Fibroblast of peridontal ligament (primary cell): ENCODE data around the gene GLIS1.
"Not testable (repeated sequence)": the region's sequence is repeated elsewhere in the genome, so short reads cannot be mapped to it uniquely, and the experiment has no call there.

Source experiments
- DNase-seq: peaks from one replicate; pipeline ENCODE4 v3.0.0-alpha.2; 2010; ENCODE audit errors: extremely low read depth

The GLIS1 gene

DNA sequence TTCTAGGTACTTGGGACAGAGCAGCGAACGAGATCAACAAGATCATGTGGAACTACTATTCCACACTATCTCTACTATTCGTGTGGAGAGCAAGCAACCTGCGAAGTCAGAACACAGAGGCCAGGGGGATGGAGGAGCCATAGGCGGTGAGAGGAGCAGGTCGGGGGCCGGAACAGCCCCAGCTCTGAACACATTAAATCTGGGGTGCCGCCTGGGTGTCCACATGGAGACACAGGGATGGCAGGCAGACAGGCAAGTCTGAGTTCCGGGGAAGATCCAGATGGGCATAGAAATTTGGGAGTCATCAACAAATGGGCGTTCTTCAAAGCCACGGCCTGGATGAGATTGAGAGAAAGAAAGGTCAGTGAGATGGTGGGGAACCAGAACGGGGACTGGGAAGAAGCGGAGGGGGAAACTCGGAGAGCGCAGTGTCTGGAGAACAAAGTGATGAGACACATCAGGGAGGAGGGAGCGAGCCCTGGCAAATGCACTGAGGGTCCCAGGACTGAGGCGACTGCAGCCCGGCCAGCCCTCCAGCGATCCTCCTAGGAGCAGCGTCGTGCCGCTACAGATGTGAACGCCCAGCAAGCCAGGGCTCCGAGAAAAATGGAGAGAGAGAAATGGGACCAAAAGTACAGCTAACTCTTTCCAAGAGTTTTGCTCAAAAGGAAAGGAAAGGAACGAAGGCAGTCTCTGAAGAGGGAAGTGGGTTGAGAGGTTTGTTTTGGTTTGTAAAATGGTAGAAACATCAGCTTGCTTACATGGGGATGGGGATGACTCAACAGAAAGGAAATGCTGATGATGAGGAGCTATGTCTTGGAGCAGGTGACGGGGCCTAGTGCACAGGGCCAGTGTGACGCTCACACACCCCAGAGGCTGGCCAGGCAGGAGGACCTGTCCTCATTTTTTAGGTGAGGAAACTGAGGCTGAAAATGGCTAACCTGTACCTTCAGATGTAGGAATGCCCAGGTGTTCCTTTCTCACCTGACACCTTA, 84.5 kb downstream of the GLIS1 start:
- peak; percentile 64 for DNase-seq

GRCh38 chr1:53653631-53654030, 85.3 kb downstream of the GLIS1 start:
- no peak for DNase-seq

- DNase-seq: no peak
These were observed 85.8 kb downstream of the GLIS1 start for GRCh38 chr1:53653200-53653575.

DNA sequence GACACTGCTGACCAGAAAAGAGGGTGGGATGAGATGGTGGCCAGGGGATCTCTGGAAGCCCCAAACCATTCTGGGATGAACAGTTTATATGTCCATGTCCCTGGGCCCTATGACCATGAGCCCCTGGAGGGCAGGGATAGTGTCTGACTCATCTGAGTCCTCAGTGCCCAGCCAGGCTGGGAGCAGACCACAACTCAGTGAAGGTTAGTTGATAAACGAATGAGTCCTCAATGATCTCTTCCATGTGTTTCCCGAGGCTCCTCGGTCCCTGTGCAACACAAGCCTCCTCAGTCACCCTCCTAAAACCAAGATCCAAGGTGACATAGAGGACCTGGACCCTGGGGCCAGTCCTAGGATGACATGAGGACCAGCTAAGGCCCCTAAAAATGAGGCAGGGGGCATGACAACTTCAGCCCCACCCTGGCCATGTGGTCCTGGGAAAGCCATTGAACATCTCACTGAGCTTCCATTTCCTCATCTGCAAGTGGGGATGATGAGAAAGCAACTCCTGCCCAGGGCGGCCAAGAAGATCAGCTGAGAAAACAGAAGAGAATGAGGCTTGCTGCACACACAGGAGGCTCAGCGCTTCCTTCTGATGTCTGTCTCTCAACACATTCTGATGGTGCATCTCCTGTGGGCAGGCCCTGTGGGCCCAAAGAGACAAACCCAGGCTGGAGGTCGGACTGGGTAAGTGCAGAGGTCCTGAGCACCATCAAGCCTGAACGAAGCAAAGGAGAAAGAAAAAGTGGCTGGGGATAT, 86.3 kb downstream of the GLIS1 start:
- no peak for DNase-seq

- no peak for DNase-seq
These were observed 87.6 kb downstream of the GLIS1 start for GRCh38 chr1:53651356-53651755.

DNA sequence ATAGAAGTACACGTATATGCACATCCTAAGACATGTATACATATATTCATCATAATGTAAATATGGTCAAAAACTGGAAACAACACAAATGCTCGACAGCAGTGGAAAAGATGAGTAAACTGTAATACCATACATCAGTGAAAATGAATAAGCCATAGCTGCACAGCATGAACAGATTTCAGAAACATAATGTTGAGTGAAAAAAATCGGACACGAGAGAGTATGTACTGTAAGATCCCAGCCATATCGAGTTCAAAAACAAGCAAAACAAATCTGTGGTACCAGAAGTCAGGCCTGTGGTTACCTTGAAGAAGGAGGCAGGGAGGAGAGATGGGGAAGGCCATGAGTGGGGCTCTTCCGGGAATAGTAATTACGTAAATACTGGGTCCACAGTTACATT, 90.4 kb downstream of the GLIS1 start:
- no peak for DNase-seq

DNA sequence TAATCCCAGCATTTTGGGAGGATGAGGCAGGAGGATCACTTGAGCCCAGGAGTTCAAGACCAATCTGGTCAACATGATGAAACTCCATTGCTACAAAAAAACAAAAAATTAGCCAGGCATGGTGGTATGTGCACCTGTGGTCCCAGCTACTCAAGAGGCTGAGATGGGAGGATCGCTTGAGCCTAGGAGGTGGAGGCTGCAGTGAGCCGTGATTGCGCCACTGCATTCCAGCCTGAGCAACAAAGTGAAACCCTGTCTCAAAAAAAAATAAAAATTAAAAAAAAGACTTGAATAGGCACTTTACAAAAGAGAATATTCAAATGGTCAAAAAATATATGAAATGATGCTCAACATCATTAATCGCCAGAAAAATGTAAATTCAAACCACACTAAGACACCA, 91.0 kb downstream of the GLIS1 start:
- DNase-seq: not testable (repeated sequence)

DNA sequence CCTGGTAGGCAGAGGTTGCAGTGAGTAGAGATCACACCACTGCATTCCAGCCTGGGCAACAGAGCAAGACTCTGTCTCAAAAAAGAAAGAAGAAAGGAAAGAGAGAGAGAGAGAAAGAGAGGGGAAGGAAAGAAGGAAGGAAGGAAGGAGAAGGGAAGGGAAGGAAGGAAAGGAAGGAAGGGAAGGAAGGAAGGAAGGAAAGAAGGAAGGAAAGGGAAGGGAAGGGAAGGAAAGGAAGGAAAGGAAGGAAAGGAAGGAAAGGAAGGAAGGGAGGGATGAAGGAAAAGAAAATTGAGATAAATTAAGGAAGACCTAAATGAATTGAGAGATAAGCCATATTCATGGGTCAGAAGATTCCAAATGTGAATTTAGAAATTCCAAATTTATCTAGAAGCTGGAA, 92.2 kb downstream of the GLIS1 start:
- DNase-seq: no peak

DNA sequence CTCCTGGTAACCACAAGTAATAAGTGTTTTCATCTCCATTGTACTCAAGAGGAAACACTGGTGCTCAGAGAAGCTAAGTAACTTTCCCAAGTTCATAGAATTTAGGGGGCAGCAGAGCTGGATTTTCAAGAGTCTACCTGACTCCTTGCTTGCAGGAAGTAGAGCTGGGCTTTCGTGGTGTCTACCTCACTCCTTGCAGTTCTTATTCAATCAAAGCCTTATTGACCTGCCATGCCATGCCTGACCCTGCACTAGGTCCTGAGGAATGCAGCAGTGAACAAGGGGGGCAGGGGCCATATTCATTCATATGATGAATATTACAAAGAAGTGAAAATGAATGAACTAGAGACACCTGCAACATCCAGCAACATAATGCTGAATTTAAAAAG, 93.3 kb downstream of the GLIS1 start:
- DNase-seq: no peak

DNA sequence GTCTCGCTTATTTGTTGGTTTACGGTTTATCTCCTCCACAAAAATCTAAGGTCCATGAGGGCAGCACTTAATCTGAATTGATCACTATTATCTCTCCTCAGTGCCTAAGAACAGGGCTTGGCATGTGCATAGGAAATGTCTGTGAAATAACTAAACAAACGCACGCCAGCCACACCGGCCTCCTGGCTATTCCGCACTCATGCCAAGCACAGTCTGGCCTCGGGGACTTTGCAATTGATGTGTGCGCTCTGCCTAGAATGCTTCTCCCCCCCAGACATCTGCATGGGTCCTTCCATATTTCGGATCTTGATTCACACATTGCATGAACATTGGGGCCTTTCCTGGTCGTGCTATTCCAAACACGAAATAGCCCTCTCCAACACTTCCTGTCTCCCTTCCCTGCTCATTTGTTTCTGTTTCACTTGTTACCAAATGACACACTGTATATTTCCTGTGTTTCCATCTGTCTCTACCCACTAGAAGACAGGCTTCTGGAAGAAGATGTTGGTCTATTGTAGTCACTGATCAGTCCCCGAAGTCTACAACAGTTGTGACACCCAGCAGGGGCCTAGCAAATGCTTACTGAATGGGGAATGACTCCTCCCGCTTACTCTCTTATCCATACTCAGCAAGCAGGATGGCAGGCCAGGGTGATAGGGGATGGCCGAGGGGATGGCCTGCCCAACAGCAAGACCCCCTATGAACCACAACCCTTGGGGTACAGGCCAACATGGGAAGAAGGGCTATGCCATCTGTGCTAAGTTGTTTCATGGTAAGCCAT, 93.9 kb downstream of the GLIS1 start:
- peak; percentile 23 for DNase-seq

DNA sequence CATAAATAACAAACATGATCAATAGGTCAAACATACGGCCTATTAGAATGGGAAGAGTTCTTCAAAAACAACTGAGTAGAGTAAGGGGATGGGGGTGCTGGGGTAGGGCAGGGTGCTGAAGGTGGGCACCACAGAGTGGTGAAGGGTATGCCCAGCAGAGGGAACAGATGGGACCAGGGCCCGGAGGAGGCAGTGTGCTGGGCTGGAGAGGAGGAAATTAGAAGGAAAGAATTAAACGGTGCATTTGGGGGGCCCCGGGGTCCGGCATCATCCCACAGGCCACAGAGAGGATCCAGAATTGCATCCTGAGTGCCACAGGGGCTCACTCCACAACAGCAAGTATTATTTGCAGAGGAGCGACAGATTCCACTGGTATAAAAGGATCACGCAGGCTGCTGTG, 94.5 kb downstream of the GLIS1 start:
- DNase-seq: no peak

- DNase-seq: no peak
These were observed 95.0 kb downstream of the GLIS1 start for GRCh38 chr1:53643881-53644390.

- DNase-seq: no peak
These were observed 95.7 kb downstream of the GLIS1 start for GRCh38 chr1:53643041-53643880.

DNA sequence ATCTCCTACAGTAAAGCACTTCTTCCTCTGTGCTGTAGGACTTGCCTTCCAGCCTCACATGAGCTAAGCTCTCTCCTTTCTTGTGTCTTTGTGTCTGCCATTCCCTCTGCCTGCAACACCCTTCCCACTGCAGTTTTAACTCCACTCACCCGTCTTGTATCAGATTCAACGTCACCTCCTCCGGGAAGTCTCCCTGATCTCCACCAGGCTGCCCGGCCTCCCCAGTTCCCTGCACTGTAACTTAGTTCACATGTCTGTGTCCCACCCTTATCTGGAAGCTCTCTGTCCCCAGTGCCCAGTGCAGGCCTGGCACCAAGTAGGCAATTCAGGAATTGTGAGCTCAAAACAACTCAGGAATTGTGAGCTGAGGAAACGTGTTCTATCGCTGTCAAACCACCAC, 96.4 kb downstream of the GLIS1 start:
- no peak for DNase-seq

DNA sequence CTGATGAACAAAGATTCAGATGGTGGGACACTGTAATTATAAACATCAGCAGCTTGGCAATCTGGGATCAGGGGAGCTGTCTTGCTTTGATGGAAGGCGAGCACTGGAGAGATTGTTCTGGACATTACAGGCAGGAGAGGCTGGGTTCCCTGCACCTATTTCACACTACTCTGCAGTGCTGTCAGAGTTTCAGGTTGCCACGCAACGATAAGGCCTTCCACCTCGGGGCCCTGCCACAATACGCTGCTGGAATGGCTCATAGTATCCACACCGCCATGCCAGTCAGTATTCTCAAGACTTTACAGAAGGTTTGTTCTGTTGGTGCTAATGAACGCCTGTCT, 96.8 kb downstream of the GLIS1 start:
- no peak for DNase-seq

DNA sequence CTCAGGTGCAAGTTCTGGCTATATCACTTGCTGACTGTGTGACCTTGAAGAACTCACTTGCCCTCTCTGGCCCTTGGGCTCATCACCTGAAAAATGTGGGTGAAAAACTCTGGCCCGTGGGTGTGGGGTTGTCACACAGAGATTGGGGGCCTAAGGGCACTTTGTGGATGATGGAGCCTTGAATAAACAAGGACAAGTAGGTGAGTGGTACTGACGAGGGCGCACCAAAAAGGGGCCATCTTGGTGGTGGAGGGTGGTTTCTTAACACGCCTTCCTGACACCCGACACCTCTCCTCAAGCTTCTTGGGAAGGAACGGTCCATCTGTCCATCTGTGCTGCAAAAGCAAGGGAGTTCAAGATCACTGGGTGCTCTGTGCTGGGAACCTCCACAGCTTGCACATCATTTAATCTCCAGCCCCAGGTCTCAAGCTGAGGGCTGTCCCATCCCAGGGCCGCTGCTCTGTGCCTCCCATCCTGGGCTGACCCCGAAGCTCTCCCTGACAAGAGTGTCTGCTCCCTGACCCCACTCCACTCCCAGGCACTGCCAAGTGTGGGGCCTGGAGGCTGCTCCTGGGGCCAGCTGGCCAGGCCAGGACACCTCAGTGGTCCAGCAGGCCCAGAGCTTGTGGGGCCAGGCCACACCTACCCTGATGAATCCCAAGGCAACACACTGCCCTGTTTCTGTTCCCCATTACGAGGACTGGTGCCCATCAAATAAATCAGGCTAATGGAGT, 97.3 kb downstream of the GLIS1 start:
- DNase-seq: no peak

- DNase-seq: no peak
These were observed 98.3 kb downstream of the GLIS1 start for GRCh38 chr1:53640701-53641075.

DNA sequence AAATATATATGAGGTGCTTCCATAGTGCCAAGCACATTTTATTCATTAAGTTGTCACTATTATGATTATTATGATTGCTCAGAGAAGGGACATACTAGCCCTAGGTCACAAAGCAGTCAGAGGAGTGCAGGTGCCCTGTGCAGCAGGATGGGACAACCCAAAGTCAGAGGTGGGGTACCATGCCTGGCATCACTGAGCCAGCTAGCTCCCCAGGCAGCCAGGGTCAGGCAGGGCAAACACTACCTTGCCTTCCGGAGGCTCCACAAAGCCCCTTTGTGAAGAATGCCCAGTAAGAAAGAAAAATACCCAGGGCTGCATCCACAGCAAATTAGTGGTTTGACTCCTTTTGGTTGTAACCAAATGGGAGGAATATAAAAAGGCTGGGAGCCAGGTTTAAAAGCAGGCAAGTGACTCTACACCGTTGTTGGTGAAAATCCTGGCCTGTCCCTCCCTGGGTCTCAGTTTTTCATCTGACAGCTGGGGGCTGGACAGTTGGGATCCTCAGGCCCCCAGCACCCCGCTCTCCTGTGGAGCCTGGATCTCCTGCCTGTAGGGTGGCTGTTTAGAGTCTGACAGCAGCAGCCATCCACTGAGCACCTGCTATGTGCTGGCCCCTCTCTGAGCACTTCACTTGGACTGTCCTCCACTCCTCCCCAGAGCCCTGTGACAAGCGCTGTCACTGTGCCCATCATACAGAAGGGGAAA, 98.8 kb downstream of the GLIS1 start:
- no peak for DNase-seq

- DNase-seq: no peak
These were observed 99.7 kb downstream of the GLIS1 start for GRCh38 chr1:53639251-53639763.
